ENCODE results near the gene DACH1.
A peak's percentile ranks its signal among the peaks of the same experiment; 100 is the strongest.

DACH1 gene

DNA sequence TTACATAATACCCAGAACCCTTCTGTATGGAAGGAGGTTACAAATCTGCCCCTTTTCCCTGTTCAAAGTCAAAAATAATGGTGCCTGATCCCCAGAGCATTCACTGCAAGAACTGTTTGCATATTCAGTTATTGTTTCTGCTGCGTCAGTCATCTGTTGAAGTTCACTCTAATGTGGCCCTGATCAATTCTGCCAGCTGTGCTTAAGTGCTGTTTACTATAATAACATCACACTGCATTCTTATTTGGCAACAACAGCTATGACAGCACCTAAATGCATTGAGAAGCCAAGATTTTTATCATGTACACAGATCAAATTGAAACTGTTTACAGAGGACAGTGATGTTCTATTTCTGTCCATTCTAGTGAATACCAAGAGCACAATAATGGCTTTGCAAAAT lies 115.9 kb downstream of the DACH1 start:
- Histone ChIP-seq H2AK5ac (ENCODE audit: low read length, severe bottlenecking) (no peak overlapping the region), H3K79me1 (replicated peaks; ENCODE audit: low read length, poor library complexity, severe bottlenecking) (no peaks in the 10 kb centered on the region), H2BK120ac (ENCODE audit: low read depth, low read length) (no peak overlapping the region), H4K91ac (ENCODE audit: low read length) (no peak overlapping the region), H3K36me3 (ENCODE audit: control insufficient read depth in 1 of 2, insufficient read depth in 2 of 2, low read depth in 1 of 2, low read length in 2 of 2) (no peaks in the 10 kb centered on the region), H3K9ac (ENCODE audit: low read length) (no peak overlapping the region), H2AFZ (ENCODE audit: low read depth, low read length) (no peak overlapping the region), H2BK5ac (ENCODE audit: low read depth, low read length, poor library complexity, severe bottlenecking) (no peak overlapping the region), H3K18ac (ENCODE audit: low read depth in 1 of 2, low read length in 2 of 2) (no peak overlapping the region), H3K14ac (ENCODE audit: low read length in 2 of 2) (no peak overlapping the region), H3K4me1 (ENCODE audit: control insufficient read depth, insufficient read depth, low read depth, low read length) (no peaks in the 10 kb centered on the region), H3K27ac (ENCODE audit: low read length, poor library complexity, severe bottlenecking) (no peak overlapping the region), H3K4me2 (ENCODE audit: low read length, poor library complexity, severe bottlenecking) (no peak overlapping the region), H3K23ac (ENCODE audit: low read length in 2 of 2) (no peak overlapping the region), H2BK15ac (ENCODE audit: low read depth, poor library complexity, severe bottlenecking) (no peak overlapping the region), H3K4ac (ENCODE audit: low read depth in 1 of 2, low read length in 2 of 2) (no peak overlapping the region), H4K8ac (ENCODE audit: low read length) (no peak overlapping the region), H3K4me3 (ENCODE audit: insufficient read depth in 1 of 2, low read depth in 1 of 2, low read length in 2 of 2) (no peak overlapping the region), H3K9me3 (ENCODE audit: control insufficient read depth, low read length) (no peaks in the 10 kb centered on the region), H2BK12ac (ENCODE audit: low read length in 2 of 2) (no peak overlapping the region), H3K27me3 (ENCODE audit: control insufficient read depth in 1 of 2, insufficient read depth in 1 of 2, low read length in 2 of 2) (no peaks in the 10 kb centered on the region)
- 23% methylated on average over 1 of the region's 1 CpG for whole genome bisulfite sequencing
- peak; percentile 84 for DNase-seq

DNA sequence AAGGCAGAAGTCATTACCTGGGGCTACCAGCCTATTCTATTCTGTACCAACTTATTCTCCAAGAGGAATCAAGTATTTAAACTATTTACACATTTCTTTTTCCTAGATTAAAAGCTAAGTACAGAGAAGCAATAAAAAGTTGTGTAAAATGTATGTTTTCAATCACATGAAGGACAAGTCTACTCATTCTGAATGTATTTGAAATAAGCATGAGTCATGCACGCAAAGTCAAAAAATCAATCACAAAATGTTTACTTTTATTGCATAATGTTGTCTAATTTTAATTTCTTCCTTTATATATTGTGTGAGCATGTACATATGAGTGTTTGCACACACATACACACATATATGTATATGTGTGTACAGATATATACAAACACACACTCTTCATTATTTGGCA lies 136.7 kb downstream of the DACH1 start:
- H3K18ac ChIP-seq (ENCODE audit: low read depth in 1 of 2, low read length in 2 of 2), result no peak overlapping the region
- no peaks in the 10 kb centered on the region for H3K4me1 ChIP-seq (ENCODE audit: control insufficient read depth, insufficient read depth, low read depth, low read length)

DNA sequence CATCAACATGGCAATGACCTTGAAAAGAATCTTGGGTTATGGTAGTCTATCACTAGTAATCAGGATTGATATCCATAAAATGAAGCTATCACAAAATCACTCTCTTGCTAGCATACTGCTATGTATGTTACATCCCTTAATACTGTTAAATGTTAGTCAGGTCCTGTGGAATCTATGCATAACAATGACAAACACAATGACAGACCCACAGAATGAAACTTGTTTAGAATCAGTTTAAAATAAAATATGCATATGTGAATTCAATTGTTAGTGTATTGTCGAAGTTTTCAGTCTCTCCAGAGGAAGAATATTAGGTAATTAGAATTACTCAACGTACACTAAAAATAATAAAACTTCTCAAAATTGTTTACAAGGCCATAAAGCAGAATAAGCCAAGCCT lies 137.6 kb downstream of the DACH1 start:
- no peak overlapping the region for H2BK15ac ChIP-seq (ENCODE audit: low read depth, poor library complexity, severe bottlenecking)
- no peak overlapping the region for H3K4ac ChIP-seq (ENCODE audit: low read depth in 1 of 2, low read length in 2 of 2)
- H2BK12ac ChIP-seq (ENCODE audit: low read length in 2 of 2), result no peak overlapping the region
- H3K4me1 ChIP-seq (ENCODE audit: control insufficient read depth, insufficient read depth, low read depth, low read length), result no peaks in the 10 kb centered on the region
- no peak overlapping the region for H2BK120ac ChIP-seq (ENCODE audit: low read depth, low read length)
- no peaks in the 10 kb centered on the region for H3K36me3 ChIP-seq (ENCODE audit: control insufficient read depth in 1 of 2, insufficient read depth in 2 of 2, low read depth in 1 of 2, low read length in 2 of 2)
- no peak overlapping the region for H2AFZ ChIP-seq (ENCODE audit: low read depth, low read length)
- H3K9ac ChIP-seq (ENCODE audit: low read length), result no peak overlapping the region
- no peak overlapping the region for H4K91ac ChIP-seq (ENCODE audit: low read length)
- no peak overlapping the region for H3K4me2 ChIP-seq (ENCODE audit: low read length, poor library complexity, severe bottlenecking)
- no peak overlapping the region for H3K23ac ChIP-seq (ENCODE audit: low read length in 2 of 2)
- no peak overlapping the region for H3K4me3 ChIP-seq (ENCODE audit: insufficient read depth in 1 of 2, low read depth in 1 of 2, low read length in 2 of 2)
- no CpG with 5 or more reads among the region's 2 CpGs for whole genome bisulfite sequencing
- no peak overlapping the region for H2BK5ac ChIP-seq (ENCODE audit: low read depth, low read length, poor library complexity, severe bottlenecking)
- H3K79me1 ChIP-seq (replicated peaks; ENCODE audit: low read length, poor library complexity, severe bottlenecking), result no peaks in the 10 kb centered on the region
- no peaks in the 10 kb centered on the region for H3K9me3 ChIP-seq (ENCODE audit: control insufficient read depth, low read length)
- H4K8ac ChIP-seq (ENCODE audit: low read length), result no peak overlapping the region
- H3K27ac ChIP-seq (ENCODE audit: low read length, poor library complexity, severe bottlenecking), result no peak overlapping the region
- H3K27me3 ChIP-seq (ENCODE audit: control insufficient read depth in 1 of 2, insufficient read depth in 1 of 2, low read length in 2 of 2), result no peaks in the 10 kb centered on the region
- no peak overlapping the region for H3K14ac ChIP-seq (ENCODE audit: low read length in 2 of 2)
- no peak overlapping the region for H2AK5ac ChIP-seq (ENCODE audit: low read length, severe bottlenecking)
- no peak for DNase-seq
- no peak overlapping the region for H3K18ac ChIP-seq (ENCODE audit: low read depth in 1 of 2, low read length in 2 of 2)

More for the DNA sequence above, 136.7 kb downstream of the DACH1 start:
- Histone ChIP-seq H3K27me3 (ENCODE audit: control insufficient read depth in 1 of 2, insufficient read depth in 1 of 2, low read length in 2 of 2) (no peaks in the 10 kb centered on the region), H2BK120ac (ENCODE audit: low read depth, low read length) (no peak overlapping the region), H3K4me3 (ENCODE audit: insufficient read depth in 1 of 2, low read depth in 1 of 2, low read length in 2 of 2) (no peak overlapping the region), H2BK15ac (ENCODE audit: low read depth, poor library complexity, severe bottlenecking) (no peak overlapping the region), H3K9ac (ENCODE audit: low read length) (no peak overlapping the region), H3K9me3 (ENCODE audit: control insufficient read depth, low read length) (no peaks in the 10 kb centered on the region), H3K4ac (ENCODE audit: low read depth in 1 of 2, low read length in 2 of 2) (no peak overlapping the region), H2AFZ (ENCODE audit: low read depth, low read length) (no peak overlapping the region), H3K14ac (ENCODE audit: low read length in 2 of 2) (no peak overlapping the region), H3K4me2 (ENCODE audit: low read length, poor library complexity, severe bottlenecking) (no peak overlapping the region), H2BK5ac (ENCODE audit: low read depth, low read length, poor library complexity, severe bottlenecking) (no peak overlapping the region), H3K27ac (ENCODE audit: low read length, poor library complexity, severe bottlenecking) (no peak overlapping the region), H4K8ac (ENCODE audit: low read length) (no peak overlapping the region), H3K79me1 (replicated peaks; ENCODE audit: low read length, poor library complexity, severe bottlenecking) (no peaks in the 10 kb centered on the region), H4K91ac (ENCODE audit: low read length) (no peak overlapping the region), H2AK5ac (ENCODE audit: low read length, severe bottlenecking) (no peak overlapping the region), H3K23ac (ENCODE audit: low read length in 2 of 2) (no peak overlapping the region), H2BK12ac (ENCODE audit: low read length in 2 of 2) (no peak overlapping the region), H3K36me3 (ENCODE audit: control insufficient read depth in 1 of 2, insufficient read depth in 2 of 2, low read depth in 1 of 2, low read length in 2 of 2) (no peaks in the 10 kb centered on the region)
- no peak for DNase-seq
- no CpG with 5 or more reads among the region's 1 CpG for WGBS

DNA sequence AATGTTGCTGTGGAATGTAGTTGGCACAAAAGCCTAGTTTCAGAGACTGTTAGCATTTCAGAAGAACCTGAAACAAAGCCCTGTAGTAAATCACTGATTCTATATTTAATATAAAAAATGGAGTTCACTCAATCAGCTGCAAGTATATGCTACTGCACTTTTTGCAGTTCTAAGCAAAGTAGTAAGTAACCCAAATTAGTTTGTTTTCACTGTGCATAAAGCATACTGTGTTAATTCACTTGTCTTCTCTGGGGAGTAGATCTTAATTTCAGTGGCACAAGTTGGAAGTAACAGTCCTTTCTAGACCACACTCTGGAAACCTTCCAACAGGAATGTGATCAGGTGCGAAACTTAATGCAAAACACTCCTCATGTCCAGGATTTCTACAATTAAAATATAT lies 139.3 kb downstream of the DACH1 start:
- H2AFZ ChIP-seq (ENCODE audit: low read depth, low read length), result no peak overlapping the region
- H3K27ac ChIP-seq (ENCODE audit: low read length, poor library complexity, severe bottlenecking), result no peak overlapping the region
- no peak overlapping the region for H2BK12ac ChIP-seq (ENCODE audit: low read length in 2 of 2)
- no peak overlapping the region for H4K91ac ChIP-seq (ENCODE audit: low read length)
- no peak overlapping the region for H2BK5ac ChIP-seq (ENCODE audit: low read depth, low read length, poor library complexity, severe bottlenecking)
- no peak overlapping the region for H3K18ac ChIP-seq (ENCODE audit: low read depth in 1 of 2, low read length in 2 of 2)
- H3K27me3 ChIP-seq (ENCODE audit: control insufficient read depth in 1 of 2, insufficient read depth in 1 of 2, low read length in 2 of 2), result no peaks in the 10 kb centered on the region
- no peaks in the 10 kb centered on the region for H3K79me1 ChIP-seq (replicated peaks; ENCODE audit: low read length, poor library complexity, severe bottlenecking)
- H2BK120ac ChIP-seq (ENCODE audit: low read depth, low read length), result no peak overlapping the region
- no peak overlapping the region for H3K4me3 ChIP-seq (ENCODE audit: insufficient read depth in 1 of 2, low read depth in 1 of 2, low read length in 2 of 2)
- no peak overlapping the region for H2BK15ac ChIP-seq (ENCODE audit: low read depth, poor library complexity, severe bottlenecking)
- H3K23ac ChIP-seq (ENCODE audit: low read length in 2 of 2), result no peak overlapping the region
- no peaks in the 10 kb centered on the region for H3K36me3 ChIP-seq (ENCODE audit: control insufficient read depth in 1 of 2, insufficient read depth in 2 of 2, low read depth in 1 of 2, low read length in 2 of 2)
- H3K4ac ChIP-seq (ENCODE audit: low read depth in 1 of 2, low read length in 2 of 2), result no peak overlapping the region
- H3K14ac ChIP-seq (ENCODE audit: low read length in 2 of 2), result no peak overlapping the region
- H3K4me1 ChIP-seq (ENCODE audit: control insufficient read depth, insufficient read depth, low read depth, low read length), result no peaks in the 10 kb centered on the region
- 100% methylated on average over 1 of the region's 1 CpG for WGBS
- no peak overlapping the region for H2AK5ac ChIP-seq (ENCODE audit: low read length, severe bottlenecking)
- no peak overlapping the region for H4K8ac ChIP-seq (ENCODE audit: low read length)
- H3K9me3 ChIP-seq (ENCODE audit: control insufficient read depth, low read length), result no peaks in the 10 kb centered on the region
- H3K9ac ChIP-seq (ENCODE audit: low read length), result no peak overlapping the region
- H3K4me2 ChIP-seq (ENCODE audit: low read length, poor library complexity, severe bottlenecking), result no peak overlapping the region
- DNase-seq, result no peak

All from mesenchymal stem cell (in vitro differentiated cells and primary cell).